Neural progenitor cell (in vitro differentiated cells): ENCODE data around the gene UMAD1. TPM values are rescaled to one million over a fixed set of nuclear protein-coding genes. Genes with fewer than 3 reads are reported as not detected.

Experiments used
- DNase-seq: peaks from one replicate; pipeline ENCODE4 v3.0.0-alpha.2; 2016; ENCODE audit warnings: low spot score
- H2AFZ ChIP-seq: fragments of 200-600 bp; sonication (generic); replicated peaks from 2 replicates; pipeline ENCODE4 v1.6.1; 2016; ENCODE audit warnings: antibody characterized with exemption
- H3F3A ChIP-seq: fragments of 200-600 bp; sonication (generic); 2 replicates; pipeline ENCODE4 v1.6.1; 2016; ENCODE audit warnings: antibody characterized with exemption, low read depth
- H3K27ac ChIP-seq: fragments of 200-600 bp; sonication (generic); 2 replicates; pipeline ENCODE4 v1.5.1; 2016; ENCODE audit warnings: mild to moderate bottlenecking
- H3K27me3 ChIP-seq: fragments of 200-600 bp; sonication (generic); 2 replicates; pipeline ENCODE4 v1.6.1; 2016; ENCODE audit warnings: mild to moderate bottlenecking, moderate library complexity
- H3K36me3 ChIP-seq: fragments of 200-600 bp; sonication (generic); 2 replicates; pipeline ENCODE4 v1.5.1; 2016
- H3K4me1 ChIP-seq: fragments of 200-600 bp; sonication (generic); 2 replicates; pipeline ENCODE4 v1.6.1; 2016; ENCODE audit warnings: mixed run types
- H3K4me2 ChIP-seq: fragments of 200-600 bp; sonication (generic); 2 replicates; pipeline ENCODE4 v1.6.1; 2016
- H3K4me3 ChIP-seq: fragments of 200-600 bp; sonication (generic); 2 replicates; pipeline ENCODE4 v1.5.1; 2016
- H3K79me2 ChIP-seq: fragments of 200-600 bp; sonication (generic); 2 replicates; pipeline ENCODE4 v1.6.1; 2016; ENCODE audit warnings: low read depth
- H3K9ac ChIP-seq: fragments of 200-600 bp; sonication (generic); 2 replicates; pipeline ENCODE4 v1.6.1; 2016
- H3K9me3 ChIP-seq: fragments of 200-600 bp; sonication (generic); 2 replicates; pipeline ENCODE4 v1.5.1; 2016; ENCODE audit warnings: low read depth
- H4K20me1 ChIP-seq: fragments of 200-600 bp; sonication (generic); 2 replicates; pipeline ENCODE4 v1.6.1; 2016; ENCODE audit warnings: low read depth
- H3K27ac Mint-ChIP-seq: 3 replicates; pipeline ENCODE4 v1.8.0; 2021; ENCODE audit warnings: mixed read lengths
- H3K27me3 Mint-ChIP-seq: 2 replicates; pipeline ENCODE4 v1.8.0; 2022; ENCODE audit warnings: low read depth, mild to moderate bottlenecking, inconsistent platforms, moderate library complexity, mixed read lengths; ENCODE audit not compliant: insufficient read depth
- H3K36me3 Mint-ChIP-seq: 3 replicates; pipeline ENCODE4 v1.8.0; 2021; ENCODE audit warnings: mixed read lengths
- H3K4me1 Mint-ChIP-seq: 3 replicates; pipeline ENCODE4 v1.8.0; 2021; ENCODE audit warnings: mixed read lengths
- H3K4me3 Mint-ChIP-seq: 3 replicates; pipeline ENCODE4 v1.8.0; 2021; ENCODE audit warnings: mild to moderate bottlenecking, moderate library complexity, mixed read lengths
- H3K9me3 Mint-ChIP-seq: 3 replicates; pipeline ENCODE4 v1.8.0; 2020; ENCODE audit warnings: mixed read lengths
- CTCF ChIP-seq: fragments of 200-600 bp; sonication (generic); IDR thresholded peaks from 2 replicates; pipeline ENCODE4 v1.5.1; 2017; ENCODE audit warnings: antibody characterized with exemption, mild to moderate bottlenecking
- EZH2 ChIP-seq: fragments of 200-600 bp; sonication (generic); IDR thresholded peaks from 2 replicates; pipeline ENCODE4 v1.6.1; 2017; ENCODE audit warnings: antibody characterized with exemption, mild to moderate bottlenecking, moderate library complexity
- EZH2phosphoT487 ChIP-seq: fragments of 200-600 bp; sonication (generic); IDR thresholded peaks from 2 replicates; pipeline ENCODE4 v1.6.1; 2017; ENCODE audit warnings: antibody characterized with exemption
- total RNA-seq: library from RNA; depleted of rRNA; stranded (reverse); fragments of >200 nt; gene quantifications from 2 replicates; pipeline ENCODE4 v1.2.3, GENCODE V29; 2015; ENCODE audit warnings: low replicate concordance

Gene UMAD1
- total RNA-seq, 1 donor from 2014 or later: 23.0 TPM

- peaks cover 9% of the 10 kb centered on the region for H3K36me3 Mint-ChIP-seq
- H3K27ac ChIP-seq: peak overlapping the region; percentile 64
- H3K27ac Mint-ChIP-seq: peak overlapping the region; percentile 16
- H3K79me2 ChIP-seq: peaks cover 47% of the 10 kb centered on the region
- peak overlapping the region; percentile 15 for H3K4me2 ChIP-seq
- H3K9me3 Mint-ChIP-seq: peaks cover 9% of the 10 kb centered on the region
- DNase-seq: no peak
- no peak overlapping the region for H3K4me3 Mint-ChIP-seq
- no peak for TF ChIP-seq CTCF
- no peak for TF ChIP-seq EZH2phosphoT487
- no peak for TF ChIP-seq EZH2
- no peaks in the 10 kb centered on the region for H3K27me3 ChIP-seq
- no peak overlapping the region for H2AFZ ChIP-seq
- H3K27me3 Mint-ChIP-seq: peaks cover 5% of the 10 kb centered on the region
- H3K9ac ChIP-seq: no peak overlapping the region
- no peaks in the 10 kb centered on the region for H4K20me1 ChIP-seq
- H3K4me1 Mint-ChIP-seq: peaks cover 9% of the 10 kb centered on the region
- H3K9me3 ChIP-seq: no peaks in the 10 kb centered on the region
- H3K36me3 ChIP-seq: no peaks in the 10 kb centered on the region
- H3K4me1 ChIP-seq: peaks cover 34% of the 10 kb centered on the region
- H3K4me3 ChIP-seq: no peak overlapping the region
- peaks cover 16% of the 10 kb centered on the region for H3F3A ChIP-seq
Observed at GRCh38 chr7:7664291-7664690, 23.7 kb downstream of the UMAD1 start.

GRCh38 chr7:7665031-7665430, 24.5 kb downstream of the UMAD1 start:
- no peak overlapping the region for H3K4me3 ChIP-seq
- peaks cover 5% of the 10 kb centered on the region for H3K36me3 Mint-ChIP-seq
- TF ChIP-seq EZH2: no peak
- no peak for DNase-seq
- no peaks in the 10 kb centered on the region for H3K27me3 ChIP-seq
- no peak overlapping the region for H3K27ac ChIP-seq
- H3F3A ChIP-seq: peaks cover 16% of the 10 kb centered on the region
- H3K4me2 ChIP-seq: peak overlapping the region; percentile 34
- H3K9me3 ChIP-seq: no peaks in the 10 kb centered on the region
- H4K20me1 ChIP-seq: no peaks in the 10 kb centered on the region
- peaks cover 5% of the 10 kb centered on the region for H3K27me3 Mint-ChIP-seq
- no peak overlapping the region for H2AFZ ChIP-seq
- H3K4me1 Mint-ChIP-seq: peaks cover 9% of the 10 kb centered on the region
- peaks cover 43% of the 10 kb centered on the region for H3K79me2 ChIP-seq
- no peaks in the 10 kb centered on the region for H3K36me3 ChIP-seq
- no peak overlapping the region for H3K4me3 Mint-ChIP-seq
- no peak overlapping the region for H3K9ac ChIP-seq
- H3K27ac Mint-ChIP-seq: no peak overlapping the region
- H3K9me3 Mint-ChIP-seq: peaks cover 4% of the 10 kb centered on the region
- H3K4me1 ChIP-seq: peaks cover 34% of the 10 kb centered on the region

- DNase-seq: no peak
- H3K4me3 ChIP-seq: no peak overlapping the region
- no peak overlapping the region for H3K27ac ChIP-seq
- Mint-ChIP-seq H3K27me3 (peaks cover 5% of the 10 kb centered on the region), H3K27ac (no peak overlapping the region), H3K4me1 (peaks cover 9% of the 10 kb centered on the region), H3K36me3 (no peaks in the 10 kb centered on the region), H3K9me3 (no peaks in the 10 kb centered on the region), H3K4me3 (no peak overlapping the region)
- H3K4me2 ChIP-seq: no peak overlapping the region
- H3K9ac ChIP-seq: no peak overlapping the region
- peaks cover 49% of the 10 kb centered on the region for H3K4me1 ChIP-seq
- TF ChIP-seq CTCF (no peak), EZH2 (no peak), EZH2phosphoT487 (no peak)
- no peak overlapping the region for H2AFZ ChIP-seq
- H3K9me3 ChIP-seq: no peaks in the 10 kb centered on the region
- no peaks in the 10 kb centered on the region for H3K27me3 ChIP-seq
- no peaks in the 10 kb centered on the region for H4K20me1 ChIP-seq
- H3K79me2 ChIP-seq: peaks cover 37% of the 10 kb centered on the region
- no peaks in the 10 kb centered on the region for H3K36me3 ChIP-seq
- peaks cover 29% of the 10 kb centered on the region for H3F3A ChIP-seq
Observed at GRCh38 chr7:7667187-7667586, 26.6 kb downstream of the UMAD1 start.

GRCh38 chr7:7668706-7669105, 28.2 kb downstream of the UMAD1 start:
- peaks cover 24% of the 10 kb centered on the region for H3F3A ChIP-seq
- TF ChIP-seq EZH2: no peak
- no peak for TF ChIP-seq EZH2phosphoT487
- TF ChIP-seq CTCF: no peak
- no peaks in the 10 kb centered on the region for H3K36me3 Mint-ChIP-seq

More at GRCh38 chr7:7668706-7669105, 28.2 kb downstream of the UMAD1 start:
- Histone ChIP-seq H3K4me2 (no peak overlapping the region), H4K20me1 (no peaks in the 10 kb centered on the region), H3K27ac (no peak overlapping the region), H3K27me3 (no peaks in the 10 kb centered on the region), H3K36me3 (no peaks in the 10 kb centered on the region), H3K9me3 (no peaks in the 10 kb centered on the region), H2AFZ (no peak overlapping the region), H3K79me2 (peaks cover 26% of the 10 kb centered on the region), H3K4me3 (no peak overlapping the region), H3K4me1 (peaks cover 36% of the 10 kb centered on the region), H3K9ac (no peak overlapping the region)
- H3K4me3 Mint-ChIP-seq: no peak overlapping the region
- no peak for DNase-seq
- no peak overlapping the region for H3K27ac Mint-ChIP-seq
- peaks cover 5% of the 10 kb centered on the region for H3K27me3 Mint-ChIP-seq
- peaks cover 9% of the 10 kb centered on the region for H3K4me1 Mint-ChIP-seq
- no peaks in the 10 kb centered on the region for H3K9me3 Mint-ChIP-seq
